ENCODE measurements around the gene ZSCAN10.
A peak's percentile ranks its signal among the peaks of the same experiment; 100 is the strongest.
"Not testable (repeated sequence)": the region's sequence is repeated elsewhere in the genome, so short reads cannot be mapped to it uniquely, and the experiment has no call there.

ZSCAN10 gene

GRCh38 chr16:3080024-3080423 is 19.1 kb downstream of the ZSCAN10 start:
- H3K9me2 ChIP-seq (replicated peaks; ENCODE audit: insufficient read depth, low read length): no peaks in the 10 kb centered on the region
- no peak overlapping the region for H3K9ac ChIP-seq (ENCODE audit: low read length)
- H4K20me1 ChIP-seq (ENCODE audit: insufficient read depth, low read length): no peaks in the 10 kb centered on the region
- H3K4me3 ChIP-seq (ENCODE audit: low read length): no peak overlapping the region
- H2AFZ ChIP-seq (ENCODE audit: low read length): no peak overlapping the region
- peaks cover 23% of the 10 kb centered on the region for H3K4me1 ChIP-seq (ENCODE audit: low read length)
- H3K9me3 ChIP-seq (replicated peaks; ENCODE audit: insufficient read depth, low read length): no peaks in the 10 kb centered on the region
- H3F3A ChIP-seq (ENCODE audit: insufficient read depth, low read length): 0 out of 2 replicates have a peak, but pooled peaks cover 8% of the 10 kb centered on the region
- no peaks in the 10 kb centered on the region for H3K79me2 ChIP-seq (ENCODE audit: low read length)
- H3K4me2 ChIP-seq (ENCODE audit: low read depth, low read length): no peak overlapping the region
- TF ChIP-seq CTCF (IDR thresholded peaks at IDR 0.05; ENCODE audit: low read length): no peak
- no peak for TF ChIP-seq EZH2phosphoT487 (IDR thresholded peaks at IDR 0.05; ENCODE audit: low read length)
- no peak for TF ChIP-seq EZH2 (optimal IDR thresholded peaks at IDR 0.05; ENCODE audit: low read depth, low read length)
- peaks cover 36% of the 10 kb centered on the region for H3K27me3 ChIP-seq (replicated peaks; ENCODE audit: insufficient read depth, low read length)
- H3K36me3 ChIP-seq (replicated peaks; ENCODE audit: insufficient read depth, low read length): no peaks in the 10 kb centered on the region
- DNase-seq: no peak
- no peak overlapping the region for H3K27ac ChIP-seq (ENCODE audit: low read length)

GRCh38 chr16:3076577-3076976 is 22.5 kb downstream of the ZSCAN10 start:
- Histone ChIP-seq H3F3A (ENCODE audit: insufficient read depth, low read length) (0 out of 2 replicates have a peak, but pooled peaks cover 8% of the 10 kb centered on the region), H3K4me2 (ENCODE audit: low read depth, low read length) (peak overlapping the region; percentile 80), H3K4me3 (ENCODE audit: low read length) (peak overlapping the region; percentile 10; the same call in 1 of the 2 replicates), H3K4me1 (ENCODE audit: low read length) (peaks cover 27% of the 10 kb centered on the region), H4K20me1 (ENCODE audit: insufficient read depth, low read length) (no peaks in the 10 kb centered on the region), H3K36me3 (replicated peaks; ENCODE audit: insufficient read depth, low read length) (no peaks in the 10 kb centered on the region), H3K79me2 (ENCODE audit: low read length) (no peaks in the 10 kb centered on the region), H3K27me3 (replicated peaks; ENCODE audit: insufficient read depth, low read length) (peaks cover 32% of the 10 kb centered on the region), H3K27ac (ENCODE audit: low read length) (peak overlapping the region; percentile 81; the same call in 1 of the 2 replicates), H2AFZ (ENCODE audit: low read length) (0 out of 2 replicates have a peak overlapping the region, but pooled peaks have one; percentile 2), H3K9me3 (replicated peaks; ENCODE audit: insufficient read depth, low read length) (no peaks in the 10 kb centered on the region), H3K9ac (ENCODE audit: low read length) (peak overlapping the region; percentile 58), H3K9me2 (replicated peaks; ENCODE audit: insufficient read depth, low read length) (no peaks in the 10 kb centered on the region)
- TF ChIP-seq EZH2 (optimal IDR thresholded peaks at IDR 0.05; ENCODE audit: low read depth, low read length) (no peak), EZH2phosphoT487 (IDR thresholded peaks at IDR 0.05; ENCODE audit: low read length) (no peak), CTCF (IDR thresholded peaks at IDR 0.05; ENCODE audit: low read length) (no peak)
- DNase-seq: peak; percentile 33

- not testable (repeated sequence) for H2AFZ ChIP-seq (ENCODE audit: low read length); H4K20me1 ChIP-seq (ENCODE audit: insufficient read depth, low read length); H3F3A ChIP-seq (ENCODE audit: insufficient read depth, low read length); H3K4me3 ChIP-seq (ENCODE audit: low read length); DNase-seq; H3K9ac ChIP-seq (ENCODE audit: low read length); H3K9me2 ChIP-seq (replicated peaks; ENCODE audit: insufficient read depth, low read length); H3K36me3 ChIP-seq (replicated peaks; ENCODE audit: insufficient read depth, low read length); H3K9me3 ChIP-seq (replicated peaks; ENCODE audit: insufficient read depth, low read length); H3K79me2 ChIP-seq (ENCODE audit: low read length)
- H3K4me1 ChIP-seq (ENCODE audit: low read length): peaks cover 27% of the 10 kb centered on the region
- peaks cover 32% of the 10 kb centered on the region for H3K27me3 ChIP-seq (replicated peaks; ENCODE audit: insufficient read depth, low read length)
- peak overlapping the region; percentile 80; the same call in 1 of the 2 replicates for H3K4me2 ChIP-seq (ENCODE audit: low read depth, low read length)
- H3K27ac ChIP-seq (ENCODE audit: low read length): peak overlapping the region; percentile 81; the same call in 1 of the 2 replicates
Observed at GRCh38 chr16:3075946-3076345, 23.1 kb downstream of the ZSCAN10 start.

- Histone ChIP-seq H3K27me3 (replicated peaks; ENCODE audit: insufficient read depth, low read length) (peaks cover 27% of the 10 kb centered on the region), H2AFZ (ENCODE audit: low read length) (peak overlapping the region; percentile 14; the same call in 1 of the 2 replicates), H3K4me2 (ENCODE audit: low read depth, low read length) (peak overlapping the region; percentile 39; the same call in 1 of the 2 replicates), H3F3A (ENCODE audit: insufficient read depth, low read length) (0 out of 2 replicates have a peak, but pooled peaks cover 8% of the 10 kb centered on the region), H3K36me3 (replicated peaks; ENCODE audit: insufficient read depth, low read length) (no peaks in the 10 kb centered on the region), H3K79me2 (ENCODE audit: low read length) (no peaks in the 10 kb centered on the region), H3K9me2 (replicated peaks; ENCODE audit: insufficient read depth, low read length) (no peaks in the 10 kb centered on the region), H3K4me3 (ENCODE audit: low read length) (no peak overlapping the region), H3K27ac (ENCODE audit: low read length) (peak overlapping the region; percentile 57; the same call in 1 of the 2 replicates), H3K9ac (ENCODE audit: low read length) (peak overlapping the region; percentile 6; the same call in 1 of the 2 replicates), H3K9me3 (replicated peaks; ENCODE audit: insufficient read depth, low read length) (no peaks in the 10 kb centered on the region), H4K20me1 (ENCODE audit: insufficient read depth, low read length) (no peaks in the 10 kb centered on the region), H3K4me1 (ENCODE audit: low read length) (peaks cover 27% of the 10 kb centered on the region)
- TF ChIP-seq EZH2phosphoT487 (IDR thresholded peaks at IDR 0.05; ENCODE audit: low read length): no peak
- TF ChIP-seq EZH2 (optimal IDR thresholded peaks at IDR 0.05; ENCODE audit: low read depth, low read length): no peak
- no peak; the same call in 1 of the 2 replicates for TF ChIP-seq CTCF (IDR thresholded peaks at IDR 0.05; ENCODE audit: low read length)
- no peak for DNase-seq
Observed at GRCh38 chr16:3075523-3075915, 23.6 kb downstream of the ZSCAN10 start.

Data from MM.1S (cell line).